IPS DF 6.9 (cell line): ENCODE measurements around the gene DNM3.

ENCODE experiments used
- DNase-seq: peaks from one replicate; pipeline ENCODE4 v3.0.0-alpha.2; 2013; ENCODE audit warnings: low read depth, low spot score
- H3K27ac ChIP-seq: one replicate; pipeline ENCODE4 v1.5.1; 2013; ENCODE audit warnings: low read length, control low read depth
- H3K27me3 ChIP-seq: 2 replicates; pipeline ENCODE4 v1.6.1; 2013; ENCODE audit warnings: mild to moderate bottlenecking, low read length; ENCODE audit not compliant: control insufficient read depth, insufficient read depth
- H3K36me3 ChIP-seq: 2 replicates; pipeline ENCODE4 v1.6.1; 2013; ENCODE audit warnings: low read length; ENCODE audit not compliant: control insufficient read depth, insufficient read depth
- H3K4me1 ChIP-seq: 2 replicates; pipeline ENCODE4 v1.6.1; 2013; ENCODE audit warnings: low read length; ENCODE audit not compliant: control insufficient read depth, insufficient read depth
- H3K4me3 ChIP-seq: 2 replicates; pipeline ENCODE4 v1.5.1; 2013; ENCODE audit warnings: mild to moderate bottlenecking, low read length
- H3K9me3 ChIP-seq: 2 replicates; pipeline ENCODE4 v1.6.1; 2013; ENCODE audit warnings: low read length, inconsistent platforms; ENCODE audit not compliant: control insufficient read depth, insufficient read depth
- WGBS: extraction: QIAGEN DNeasy Blood & Tissue Kit; methylation state at CpG from one replicate; pipeline ENCODE4 v1.1.7; 2013; ENCODE audit warnings: mixed read lengths, missing lambda C conversion rate; ENCODE audit not compliant: insufficient read length, insufficient coverage; 5-methylcytosine and 5-hydroxymethylcytosine counted together

The DNM3 gene

GRCh38 chr1:171913385-171913784 is 72.1 kb downstream of the DNM3 start:
- Histone ChIP-seq H3K27ac (no peak overlapping the region), H3K4me1 (peaks cover 2% of the 10 kb centered on the region; the same call in 1 of the 2 replicates), H3K27me3 (no peaks in the 10 kb centered on the region), H3K36me3 (no peaks in the 10 kb centered on the region), H3K9me3 (no peaks in the 10 kb centered on the region), H3K4me3 (no peak overlapping the region)
- WGBS = no CpG with 5 or more reads among the region's 2 CpGs
- DNase-seq = no peak

GRCh38 chr1:171916315-171916771 is 75.0 kb downstream of the DNM3 start:
- no peak overlapping the region for H3K4me3 ChIP-seq
- H3K9me3 ChIP-seq = no peaks in the 10 kb centered on the region
- no peak for DNase-seq
- WGBS = no CpG with 5 or more reads among the region's 3 CpGs
- H3K27me3 ChIP-seq = no peaks in the 10 kb centered on the region
- no peaks in the 10 kb centered on the region for H3K36me3 ChIP-seq
- no peak overlapping the region for H3K27ac ChIP-seq
- H3K4me1 ChIP-seq = peaks cover 2% of the 10 kb centered on the region; the same call in 1 of the 2 replicates

- WGBS = no CpG with 5 or more reads among the region's 1 CpG
- DNase-seq = no peak
- Histone ChIP-seq H3K9me3 (no peaks in the 10 kb centered on the region), H3K27me3 (no peaks in the 10 kb centered on the region), H3K4me3 (no peak overlapping the region), H3K27ac (no peak overlapping the region), H3K36me3 (no peaks in the 10 kb centered on the region), H3K4me1 (peaks cover 2% of the 10 kb centered on the region; the same call in 1 of the 2 replicates)
Measured at GRCh38 chr1:171917331-171917730, 76.0 kb downstream of the DNM3 start.

- no CpG with 5 or more reads among the region's 5 CpGs for WGBS
Measured at GRCh38 chr1:171919891-171920887, 78.9 kb downstream of the DNM3 start.

GRCh38 chr1:171922999-171923398 is 81.7 kb downstream of the DNM3 start:
- Histone ChIP-seq H3K27me3 (no peaks in the 10 kb centered on the region), H3K9me3 (no peaks in the 10 kb centered on the region), H3K27ac (no peak overlapping the region), H3K36me3 (no peaks in the 10 kb centered on the region), H3K4me1 (no peaks in the 10 kb centered on the region), H3K4me3 (no peak overlapping the region)
- WGBS = no CpG with 5 or more reads among the region's 2 CpGs
- DNase-seq = no peak

More at GRCh38 chr1:171919891-171920887, 78.9 kb downstream of the DNM3 start:
- Histone ChIP-seq H3K9me3 (no peaks in the 10 kb centered on the region), H3K27me3 (no peaks in the 10 kb centered on the region), H3K4me3 (no peak overlapping the region), H3K36me3 (no peaks in the 10 kb centered on the region), H3K27ac (no peak overlapping the region), H3K4me1 (peaks cover 2% of the 10 kb centered on the region; the same call in 1 of the 2 replicates)
- DNase-seq = no peak

GRCh38 chr1:171929121-171929520 is 87.8 kb downstream of the DNM3 start:
- no peak for DNase-seq
- H3K36me3 ChIP-seq = no peaks in the 10 kb centered on the region
- H3K4me1 ChIP-seq = 0 out of 2 replicates have a peak, but pooled peaks cover 1% of the 10 kb centered on the region
- no CpG with 5 or more reads among the region's 2 CpGs for WGBS
- no peaks in the 10 kb centered on the region for H3K9me3 ChIP-seq
- no peak overlapping the region for H3K27ac ChIP-seq
- no peaks in the 10 kb centered on the region for H3K27me3 ChIP-seq
- no peak overlapping the region for H3K4me3 ChIP-seq

- no peaks in the 10 kb centered on the region for H3K9me3 ChIP-seq
- no peak overlapping the region for H3K4me3 ChIP-seq
- H3K27me3 ChIP-seq = no peaks in the 10 kb centered on the region
- no peaks in the 10 kb centered on the region for H3K36me3 ChIP-seq
- DNase-seq = no peak
- H3K4me1 ChIP-seq = peaks cover 3% of the 10 kb centered on the region; the same call in 1 of the 2 replicates
- no peak overlapping the region for H3K27ac ChIP-seq
Measured at GRCh38 chr1:171931752-171932151, 90.5 kb downstream of the DNM3 start.

GRCh38 chr1:171934664-171935063 is 93.4 kb downstream of the DNM3 start:
- DNase-seq = no peak
- H3K27me3 ChIP-seq = no peaks in the 10 kb centered on the region
- H3K4me3 ChIP-seq = no peak overlapping the region
- no peaks in the 10 kb centered on the region for H3K36me3 ChIP-seq
- WGBS = no CpG with 5 or more reads among the region's 3 CpGs
- H3K4me1 ChIP-seq = peaks cover 3% of the 10 kb centered on the region; the same call in 1 of the 2 replicates
- H3K9me3 ChIP-seq = no peaks in the 10 kb centered on the region
- H3K27ac ChIP-seq = no peak overlapping the region

- 100% methylated on average over 1 of the region's 4 CpGs for WGBS
- Histone ChIP-seq H3K27me3 (no peaks in the 10 kb centered on the region), H3K4me1 (peaks cover 3% of the 10 kb centered on the region; the same call in 1 of the 2 replicates), H3K27ac (no peak overlapping the region), H3K36me3 (no peaks in the 10 kb centered on the region), H3K4me3 (no peak overlapping the region), H3K9me3 (no peaks in the 10 kb centered on the region)
- no peak for DNase-seq
Measured at GRCh38 chr1:171935086-171935485, 93.8 kb downstream of the DNM3 start.

- Histone ChIP-seq H3K4me1 (peaks cover 3% of the 10 kb centered on the region; the same call in 1 of the 2 replicates), H3K27me3 (no peaks in the 10 kb centered on the region), H3K27ac (no peak overlapping the region), H3K4me3 (no peak overlapping the region), H3K9me3 (no peaks in the 10 kb centered on the region), H3K36me3 (no peaks in the 10 kb centered on the region)
- WGBS = no CpG with 5 or more reads among the region's 1 CpG
- no peak for DNase-seq
Measured at GRCh38 chr1:171935664-171936063, 94.4 kb downstream of the DNM3 start.
